ENCODE measurements around the gene VTI1A. TPM values are rescaled to one million over a fixed set of nuclear protein-coding genes. Genes with fewer than 3 reads are reported as not detected.
A peak's percentile ranks its signal among the peaks of the same experiment; 100 is the strongest.

Gene VTI1A
- total RNA-seq, 3 donors from 2014 or later: 53.7 to 65.6 (median 59.2) TPM

GRCh38 chr10:112765717-112766235, 318.8 kb downstream of the VTI1A start:
- DNase-seq (ENCODE audit: low spot score in 2 of 2): no peak
- intact Hi-C loops (cut with DNase I; ENCODE audit: low total_unique reads): no loop called here
- TF ChIP-seq, protein P1, sequence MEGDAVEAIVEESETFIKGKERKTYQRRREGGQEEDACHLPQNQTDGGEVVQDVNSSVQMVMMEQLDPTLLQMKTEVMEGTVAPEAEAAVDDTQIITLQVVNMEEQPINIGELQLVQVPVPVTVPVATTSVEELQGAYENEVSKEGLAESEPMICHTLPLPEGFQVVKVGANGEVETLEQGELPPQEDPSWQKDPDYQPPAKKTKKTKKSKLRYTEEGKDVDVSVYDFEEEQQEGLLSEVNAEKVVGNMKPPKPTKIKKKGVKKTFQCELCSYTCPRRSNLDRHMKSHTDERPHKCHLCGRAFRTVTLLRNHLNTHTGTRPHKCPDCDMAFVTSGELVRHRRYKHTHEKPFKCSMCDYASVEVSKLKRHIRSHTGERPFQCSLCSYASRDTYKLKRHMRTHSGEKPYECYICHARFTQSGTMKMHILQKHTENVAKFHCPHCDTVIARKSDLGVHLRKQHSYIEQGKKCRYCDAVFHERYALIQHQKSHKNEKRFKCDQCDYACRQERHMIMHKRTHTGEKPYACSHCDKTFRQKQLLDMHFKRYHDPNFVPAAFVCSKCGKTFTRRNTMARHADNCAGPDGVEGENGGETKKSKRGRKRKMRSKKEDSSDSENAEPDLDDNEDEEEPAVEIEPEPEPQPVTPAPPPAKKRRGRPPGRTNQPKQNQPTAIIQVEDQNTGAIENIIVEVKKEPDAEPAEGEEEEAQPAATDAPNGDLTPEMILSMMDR (IDR thresholded peaks at IDR 0.05): no peak
- TF ChIP-seq POLR2A (IDR thresholded peaks at IDR 0.05): no peak
- TF ChIP-seq POLR2AphosphoS5 (IDR thresholded peaks at IDR 0.05): no peak

DNA sequence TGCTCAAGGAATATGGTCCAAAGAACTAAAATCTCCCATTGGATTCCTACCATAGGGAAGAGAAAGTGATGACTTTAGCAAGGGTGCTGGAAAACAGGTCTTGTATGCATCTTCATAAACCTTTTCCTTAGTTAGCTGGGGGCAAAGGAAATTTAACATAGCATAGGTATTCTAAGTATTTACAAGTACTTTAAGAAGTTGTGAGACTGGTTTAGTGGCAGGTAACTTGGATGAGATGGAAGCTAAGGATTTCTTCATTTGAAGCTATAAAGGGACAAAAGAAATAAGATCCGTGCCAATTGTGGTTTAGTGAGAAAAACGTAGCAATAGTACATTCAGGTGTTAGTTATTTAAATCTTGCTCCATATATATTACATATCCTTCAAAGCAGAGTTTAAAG, 319.6 kb downstream of the VTI1A start:
- no peak overlapping the region for H3K4me3 ChIP-seq
- H3K27me3 ChIP-seq: no peaks in the 10 kb centered on the region
- no peaks in the 10 kb centered on the region for H3K36me3 ChIP-seq
- no peaks in the 10 kb centered on the region for H3K4me1 ChIP-seq
- intact Hi-C loops (cut with DNase I; ENCODE audit: low total_unique reads): no loop called here
- no peak for TF ChIP-seq POLR2A (IDR thresholded peaks at IDR 0.05)
- TF ChIP-seq, protein P1 (IDR thresholded peaks at IDR 0.05): no peak
- no peak for TF ChIP-seq POLR2AphosphoS5 (IDR thresholded peaks at IDR 0.05)
- H3K27ac ChIP-seq: peak overlapping the region in 1 of 2 donors; percentile 46
- H3K9me3 ChIP-seq: no peaks in the 10 kb centered on the region
- DNase-seq (ENCODE audit: low spot score in 2 of 2): no peak

More at GRCh38 chr10:112765717-112766235, 318.8 kb downstream of the VTI1A start:
- Histone ChIP-seq H3K4me1 (no peaks in the 10 kb centered on the region), H3K27ac (no peak overlapping the region), H3K36me3 (no peaks in the 10 kb centered on the region), H3K4me3 (no peak overlapping the region), H3K27me3 (no peaks in the 10 kb centered on the region), H3K9me3 (no peaks in the 10 kb centered on the region)

- no peak for TF ChIP-seq POLR2A (IDR thresholded peaks at IDR 0.05)
- TF ChIP-seq, protein P1 (IDR thresholded peaks at IDR 0.05): no peak
- no peak for TF ChIP-seq POLR2AphosphoS5 (IDR thresholded peaks at IDR 0.05)
- Histone ChIP-seq H3K36me3 (no peaks in the 10 kb centered on the region), H3K27ac (peak overlapping the region in 1 of 2 donors; percentile 46), H3K4me3 (no peak overlapping the region), H3K9me3 (no peaks in the 10 kb centered on the region), H3K27me3 (no peaks in the 10 kb centered on the region), H3K4me1 (no peaks in the 10 kb centered on the region)
- intact Hi-C loops (cut with DNase I; ENCODE audit: low total_unique reads): no loop called here
- DNase-seq (ENCODE audit: low spot score in 2 of 2): no peak
Measured at GRCh38 chr10:112767156-112767555, 320.1 kb downstream of the VTI1A start.

GRCh38 chr10:112768121-112768520, 321.1 kb downstream of the VTI1A start:
- Histone ChIP-seq H3K27ac (no peak overlapping the region), H3K4me1 (no peaks in the 10 kb centered on the region), H3K9me3 (no peaks in the 10 kb centered on the region), H3K4me3 (no peak overlapping the region), H3K36me3 (no peaks in the 10 kb centered on the region), H3K27me3 (no peaks in the 10 kb centered on the region)
- intact Hi-C loops (cut with DNase I; ENCODE audit: low total_unique reads): loop anchor here (2.0 kb wide), 1 partner anchor 51 kb away; no protein-coding TSS in a partner anchor
- TF ChIP-seq, protein P1 (IDR thresholded peaks at IDR 0.05): no peak
- TF ChIP-seq POLR2A (IDR thresholded peaks at IDR 0.05): no peak
- TF ChIP-seq POLR2AphosphoS5 (IDR thresholded peaks at IDR 0.05): no peak
- no peak for DNase-seq (ENCODE audit: low spot score in 2 of 2)

GRCh38 chr10:112769081-112769480, 322.1 kb downstream of the VTI1A start:
- H3K4me3 ChIP-seq: no peak overlapping the region
- H3K27ac ChIP-seq: peak overlapping the region in 1 of 2 donors; percentile 3
- no peak for DNase-seq (ENCODE audit: low spot score in 2 of 2)
- H3K36me3 ChIP-seq: no peaks in the 10 kb centered on the region
- TF ChIP-seq, protein P1 (IDR thresholded peaks at IDR 0.05): no peak
- no peak for TF ChIP-seq POLR2AphosphoS5 (IDR thresholded peaks at IDR 0.05)
- TF ChIP-seq POLR2A (IDR thresholded peaks at IDR 0.05): no peak
- intact Hi-C loops (cut with DNase I; ENCODE audit: low total_unique reads): loop anchor here (2.0 kb wide), 1 partner anchor 52 kb away; no protein-coding TSS in a partner anchor
- H3K9me3 ChIP-seq: no peaks in the 10 kb centered on the region
- no peaks in the 10 kb centered on the region for H3K27me3 ChIP-seq
- H3K4me1 ChIP-seq: no peaks in the 10 kb centered on the region

All from breast epithelium (tissue), 4 donors.